GM18502 (cell line): ENCODE data around the gene PLCXD1.

Experiments used
- ATAC-seq: cut with Tn5 transposase; IDR thresholded peaks from one replicate; pipeline ENCODE4 v1.9.1; 2021; ENCODE audit warnings: mild to moderate bottlenecking; ENCODE audit not compliant: unreplicated experiment, poor library complexity

Gene PLCXD1

DNA sequence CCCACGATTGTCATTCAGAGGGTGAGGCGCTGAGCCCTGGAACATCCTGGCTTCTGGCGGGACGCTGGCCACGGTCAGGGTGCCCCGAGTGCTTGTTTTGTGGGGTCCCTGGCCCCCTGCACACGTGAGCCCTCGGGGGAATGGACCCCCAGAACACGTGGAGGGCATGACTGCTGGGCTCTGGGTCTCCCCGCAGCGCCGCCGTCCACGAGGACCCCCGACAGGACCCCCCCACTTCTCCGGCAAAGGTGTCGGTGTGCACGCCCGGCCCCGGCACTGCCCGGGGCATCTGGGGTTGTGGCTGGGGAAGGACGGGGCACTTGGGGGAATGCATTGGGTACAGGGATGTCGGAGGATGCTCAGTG is 51.3 kb downstream of the PLCXD1 start:
- ATAC-seq, result no peak

DNA sequence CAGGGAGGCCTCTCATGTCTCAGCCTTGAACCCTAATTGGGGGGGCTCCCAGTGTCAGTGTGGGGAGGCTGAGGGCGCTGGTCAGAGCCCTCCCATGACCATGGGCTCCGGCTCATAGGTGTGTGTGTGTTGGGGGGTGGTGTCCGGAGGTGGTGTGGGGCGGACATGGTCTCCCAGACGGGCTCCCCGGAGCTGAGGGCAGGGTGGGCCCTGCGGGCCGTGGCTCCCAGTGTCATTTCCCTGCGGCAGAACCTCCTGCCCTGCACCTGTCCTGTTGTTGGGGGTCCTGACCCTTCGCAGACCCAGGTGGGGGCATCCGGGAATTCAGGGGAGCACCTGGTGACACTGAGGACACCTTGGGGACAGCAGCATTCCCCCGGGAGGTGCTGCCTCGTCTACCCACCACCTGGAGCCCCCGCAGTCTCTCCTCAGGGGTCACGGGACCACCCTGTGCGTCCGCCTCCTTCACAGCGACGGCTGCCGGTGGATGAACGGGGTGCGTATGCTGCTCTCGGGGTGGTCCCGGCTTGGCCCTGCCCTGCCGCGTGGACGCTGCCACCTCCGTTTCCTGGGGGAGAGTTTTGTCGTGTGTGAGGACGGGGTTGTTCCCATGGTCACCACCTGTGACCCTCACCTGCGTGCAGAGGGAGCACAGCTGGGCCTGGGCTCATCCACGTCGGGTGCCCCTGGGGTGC is 51.9 kb downstream of the PLCXD1 start:
- ATAC-seq, result no peak

DNA sequence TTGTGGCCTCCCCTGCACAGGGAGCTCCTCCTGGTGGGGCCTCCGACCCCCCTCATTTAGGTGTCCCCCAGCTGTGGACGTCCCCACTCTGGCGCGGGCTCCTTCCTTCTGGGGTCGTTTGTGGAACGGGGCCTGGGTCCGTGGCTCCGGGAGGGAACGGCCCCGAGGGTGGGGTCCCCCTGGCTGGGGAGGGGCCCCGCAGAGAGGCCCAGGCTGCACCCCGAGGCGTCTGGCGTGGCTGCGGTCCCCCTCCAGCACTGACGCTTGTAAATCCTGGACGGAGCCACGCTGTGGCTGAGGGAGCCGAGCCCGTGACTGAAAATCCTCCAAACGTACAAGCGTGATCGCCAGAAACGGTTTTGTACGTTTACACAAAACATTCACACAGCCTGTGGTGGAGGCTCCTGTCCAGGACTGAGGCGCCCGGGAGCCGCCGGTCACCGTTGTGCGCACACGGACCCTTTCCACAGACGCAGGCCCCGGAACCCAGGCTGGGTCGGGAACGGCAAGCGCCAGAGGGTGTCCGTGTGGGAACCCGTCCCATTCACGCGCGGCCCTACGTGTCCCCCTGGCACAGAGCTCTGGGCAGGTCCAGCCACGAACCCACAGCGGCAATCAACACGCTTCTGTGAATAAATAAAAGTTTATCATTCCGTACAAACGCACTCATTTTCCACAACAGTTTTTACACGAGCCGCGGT is 52.6 kb downstream of the PLCXD1 start:
- no peak for ATAC-seq

DNA sequence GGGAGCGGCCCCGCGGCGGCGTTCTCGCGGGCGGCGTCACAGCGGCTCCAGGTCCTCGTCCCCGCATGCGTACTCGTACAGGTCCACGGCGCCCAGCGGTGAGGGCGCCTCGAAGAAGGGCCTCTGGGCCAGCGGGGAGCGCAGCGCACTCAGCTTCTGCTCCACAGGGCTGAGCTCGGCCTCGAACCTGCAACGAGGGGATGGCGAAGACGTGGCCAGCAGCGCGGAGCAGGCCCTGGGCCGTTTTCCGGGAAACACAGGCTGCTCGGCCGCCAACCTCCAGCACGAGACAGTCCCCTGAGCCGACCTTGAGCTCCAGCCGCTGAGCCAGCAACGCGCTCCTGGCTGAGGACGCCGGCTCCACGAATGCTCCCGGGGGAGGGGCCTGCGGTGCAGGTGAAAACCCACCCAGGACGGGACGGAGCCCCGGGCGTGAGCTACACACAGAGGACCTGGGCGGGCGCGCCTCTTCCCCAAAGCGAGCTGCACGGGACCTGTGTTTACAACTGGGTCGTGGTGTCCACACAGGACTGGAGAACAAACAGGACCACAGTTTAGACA is 53.2 kb downstream of the PLCXD1 start:
- no peak for ATAC-seq

DNA sequence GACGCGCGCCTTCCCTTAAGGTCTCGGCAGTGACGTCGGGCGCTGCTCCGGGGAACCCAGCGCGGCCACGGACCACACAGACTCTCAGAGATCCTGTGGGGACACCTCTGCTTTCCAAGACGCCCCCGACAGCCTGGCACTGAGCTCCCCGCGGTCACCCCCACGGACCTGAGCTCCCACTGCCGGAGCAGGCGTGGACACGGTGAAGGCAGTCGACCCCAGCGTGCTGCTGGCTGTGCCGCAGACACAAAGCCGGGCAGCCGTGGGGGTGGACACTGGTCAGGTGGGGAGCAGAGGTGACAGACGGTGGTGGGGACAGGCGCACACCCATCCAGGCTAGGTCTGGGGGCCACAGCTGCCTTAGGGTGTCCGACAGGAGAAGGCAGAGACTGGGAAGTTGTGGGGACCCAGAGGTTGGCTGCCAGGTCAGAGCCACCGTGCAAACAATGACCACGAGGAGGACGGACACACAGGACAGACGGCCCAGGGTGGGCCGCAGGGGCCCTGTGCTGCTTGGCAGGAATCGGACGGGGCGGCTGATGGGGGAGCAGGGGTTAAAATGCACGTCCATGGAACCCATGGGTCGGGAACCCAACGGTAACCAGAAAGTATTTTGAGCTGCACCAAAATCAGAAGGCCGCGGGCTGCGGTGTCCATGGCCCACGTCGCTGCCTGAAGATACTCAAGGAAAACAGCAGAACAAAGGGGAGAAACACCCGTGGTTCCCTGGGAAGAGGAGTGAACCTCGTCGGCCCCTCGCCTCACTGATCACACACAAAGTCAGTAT is 54.0 kb downstream of the PLCXD1 start:
- ATAC-seq, result no peak

DNA sequence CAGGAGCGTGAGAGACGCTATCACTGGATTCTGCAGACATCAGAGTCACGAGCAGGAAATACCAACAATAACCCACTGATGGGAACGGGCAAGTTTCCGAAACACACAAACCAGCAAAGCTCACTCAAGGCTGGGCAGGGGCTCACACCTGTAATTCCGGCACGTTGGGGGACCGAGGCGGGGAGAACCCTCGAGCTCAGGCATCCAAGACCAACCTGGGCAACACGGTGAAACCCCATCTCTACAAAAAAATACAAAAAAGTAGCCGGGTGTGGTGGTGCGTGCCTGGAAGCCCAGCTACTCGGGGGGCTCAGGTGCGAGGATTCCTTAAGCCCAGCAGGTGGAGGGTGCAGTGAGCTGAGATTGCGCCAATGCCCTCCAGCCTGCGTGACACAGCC is 54.6 kb downstream of the PLCXD1 start:
- no peak for ATAC-seq

DNA sequence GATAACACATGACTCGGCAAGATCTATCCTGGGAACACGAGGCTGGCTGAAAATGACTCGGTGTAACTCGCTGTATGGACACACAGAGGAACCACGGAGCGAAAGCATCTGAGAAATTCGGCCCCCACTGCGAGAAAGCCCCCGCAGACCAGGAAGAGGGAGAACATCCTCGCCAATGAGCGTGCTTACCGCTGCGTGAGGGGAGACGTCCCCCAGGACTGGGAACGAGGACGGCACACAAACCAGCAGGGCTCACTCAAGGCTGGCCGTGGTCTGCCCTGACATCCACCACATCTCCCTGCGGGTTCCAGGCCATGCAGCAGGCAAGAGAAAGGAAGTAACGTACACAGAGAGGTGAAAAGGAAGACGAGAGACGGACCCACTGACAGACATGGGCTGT is 55.0 kb downstream of the PLCXD1 start:
- no peak for ATAC-seq

DNA sequence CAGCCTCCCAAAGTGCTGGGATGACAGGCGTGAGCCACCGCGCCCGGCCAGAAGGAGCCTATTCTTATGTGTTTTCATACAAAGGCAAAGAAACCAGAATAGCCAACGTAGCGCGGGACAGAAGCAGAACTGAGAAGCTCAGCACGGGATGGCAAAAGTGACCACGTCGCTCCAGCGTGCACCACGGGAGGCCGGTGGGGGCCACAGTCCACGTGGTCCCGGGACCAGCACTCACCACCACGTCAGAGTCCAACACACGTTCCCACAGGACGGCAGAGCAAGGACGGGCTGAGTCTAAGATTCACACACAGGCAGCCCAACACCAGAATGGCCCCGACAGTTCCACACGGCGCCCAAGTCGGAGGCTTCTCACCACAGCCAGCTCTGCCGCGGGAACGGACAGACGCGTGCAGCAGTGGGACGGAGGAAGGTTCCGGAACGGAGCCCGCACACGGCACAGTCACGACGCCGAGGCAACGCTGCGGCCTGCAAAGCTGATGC is 56.2 kb downstream of the PLCXD1 start:
- no peak for ATAC-seq

DNA sequence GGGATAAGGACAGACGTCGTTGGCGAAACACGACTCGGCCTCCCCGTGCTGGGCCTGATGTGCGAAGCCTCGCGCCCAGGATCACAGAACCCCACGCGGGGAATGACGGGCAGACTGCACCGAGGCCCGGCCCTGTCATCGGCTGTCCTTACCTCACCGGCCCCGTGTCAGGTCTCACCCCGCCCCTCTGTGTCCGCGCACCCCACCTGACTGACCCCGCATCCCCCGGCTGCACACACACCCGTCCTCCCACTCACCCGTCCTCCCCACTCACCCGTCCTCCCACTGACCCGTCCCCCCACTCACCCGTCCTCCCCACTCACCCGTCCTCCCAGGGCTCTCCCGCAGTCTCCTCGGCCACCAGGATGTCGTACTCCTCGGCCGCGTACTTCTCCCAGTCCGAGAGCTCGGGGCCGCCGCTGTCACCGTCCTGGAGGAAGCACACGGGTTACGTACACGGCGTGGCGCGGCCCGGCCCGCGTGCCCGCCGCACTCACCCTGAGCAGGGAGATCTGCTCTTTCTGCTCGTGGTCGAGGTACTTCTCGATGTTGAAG is 57.2 kb downstream of the PLCXD1 start:
- no peak for ATAC-seq

DNA sequence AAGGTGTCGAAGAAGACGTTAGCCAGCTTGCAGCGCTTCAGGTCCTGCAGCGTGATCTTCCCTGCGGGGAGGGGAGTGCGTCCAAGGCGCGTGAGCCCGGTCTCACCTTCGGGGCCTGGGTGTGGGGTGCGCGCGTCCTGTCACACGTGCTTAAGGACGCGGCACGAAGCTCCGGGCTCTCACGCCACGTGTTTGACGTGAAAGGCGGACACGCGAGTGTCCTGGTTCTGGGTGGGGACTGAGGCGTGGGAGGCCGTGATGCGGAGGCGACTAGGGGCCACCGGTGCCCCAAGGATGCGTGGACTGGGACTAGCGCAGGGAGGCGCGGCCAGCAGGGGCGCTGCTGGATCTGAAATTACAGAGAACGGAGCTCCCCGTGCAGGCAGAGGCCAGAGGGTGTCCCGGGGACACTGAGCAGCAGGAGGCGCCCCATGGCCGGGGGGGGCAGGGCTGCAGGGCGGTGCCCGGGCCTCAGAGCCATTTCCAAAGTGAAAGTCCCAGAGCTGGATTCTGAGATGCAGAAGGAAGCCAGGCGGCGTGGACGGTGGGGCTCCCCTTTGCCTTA is 57.7 kb downstream of the PLCXD1 start:
- no peak for ATAC-seq

DNA sequence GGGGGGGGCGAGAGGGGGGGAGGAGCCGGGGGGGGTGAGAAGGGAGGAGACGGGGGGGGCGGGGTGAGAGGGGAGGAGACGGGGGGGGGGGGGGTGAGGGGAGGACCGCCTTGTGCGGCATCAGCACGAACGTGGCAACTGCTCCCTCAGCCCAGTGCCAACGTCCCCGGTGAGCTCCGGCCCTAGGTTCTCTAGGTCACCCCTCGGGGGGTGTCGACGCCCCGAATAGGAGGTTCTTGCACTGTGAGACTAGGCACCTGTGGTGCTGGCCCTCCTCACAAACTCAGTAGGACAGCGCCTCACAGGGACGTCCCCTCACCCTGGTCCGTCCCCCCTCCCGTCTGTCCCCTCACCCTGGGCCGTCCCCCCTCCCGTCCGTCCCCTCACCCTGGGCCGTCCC is 58.9 kb downstream of the PLCXD1 start:
- no peak for ATAC-seq

DNA sequence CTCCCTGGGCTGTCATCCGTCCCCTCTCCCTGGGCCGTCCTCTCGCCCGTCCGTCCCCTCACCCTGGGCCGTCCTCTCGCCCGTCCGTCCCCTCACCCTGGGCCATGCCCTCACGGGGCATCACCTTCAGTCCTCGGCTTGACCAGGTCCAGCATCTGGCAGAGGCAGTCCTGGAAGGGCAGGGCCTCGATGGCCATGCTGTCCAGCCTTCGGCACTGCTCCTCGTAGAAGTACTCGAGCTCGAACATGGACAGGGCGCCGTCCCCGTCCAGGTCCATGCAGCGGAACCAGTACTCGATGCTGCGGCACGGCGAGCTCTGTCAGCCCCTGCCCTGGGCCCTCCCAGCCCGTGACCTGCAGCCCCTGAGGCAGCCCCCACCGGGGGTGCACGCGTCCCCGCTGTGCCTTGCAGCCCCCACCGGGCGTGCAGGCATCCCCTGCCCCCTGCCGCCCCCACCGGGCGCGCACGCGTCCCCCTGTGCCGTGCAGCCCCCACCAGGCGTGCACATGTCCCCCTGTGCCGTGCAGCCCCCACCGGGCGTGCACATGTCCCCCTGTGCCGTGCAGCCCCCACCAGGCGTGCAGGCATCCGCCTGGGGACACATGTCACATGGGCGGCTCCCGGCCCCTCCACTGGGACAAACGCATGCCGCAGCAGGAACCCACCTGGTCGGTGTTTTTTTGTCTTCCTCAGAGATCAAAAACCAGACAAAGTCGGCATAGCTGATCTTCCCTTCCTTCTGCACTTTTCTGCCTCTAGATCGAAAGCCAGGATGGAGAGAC is 59.7 kb downstream of the PLCXD1 start:
- no peak for ATAC-seq

DNA sequence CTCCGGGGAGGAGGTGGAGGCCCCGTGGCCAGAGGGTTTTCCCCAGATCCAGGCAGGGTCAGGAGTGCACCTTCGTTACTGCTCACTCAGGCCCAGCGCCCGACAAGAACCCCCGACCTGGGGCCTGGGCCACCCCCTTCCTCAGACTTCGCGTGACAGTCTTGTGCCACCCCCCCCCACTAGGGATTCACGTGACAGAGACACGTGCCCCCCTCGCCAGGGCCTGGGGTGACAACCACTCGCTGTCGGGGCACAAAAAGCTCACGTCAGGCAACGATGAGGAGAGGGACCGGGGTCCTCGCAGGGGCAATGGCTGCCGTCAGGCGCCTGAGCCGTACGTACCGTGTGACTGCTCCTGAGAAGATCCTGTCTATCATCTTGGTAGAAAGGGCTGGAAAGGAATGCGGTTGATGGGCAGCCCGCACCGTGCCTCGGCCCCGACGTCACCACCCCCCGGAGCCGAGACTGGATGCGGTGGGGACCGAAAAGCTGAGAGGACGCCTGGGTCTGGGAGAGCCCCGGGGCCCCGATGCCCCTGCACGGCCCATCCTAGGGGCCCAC is 60.4 kb downstream of the PLCXD1 start:
- no peak for ATAC-seq

DNA sequence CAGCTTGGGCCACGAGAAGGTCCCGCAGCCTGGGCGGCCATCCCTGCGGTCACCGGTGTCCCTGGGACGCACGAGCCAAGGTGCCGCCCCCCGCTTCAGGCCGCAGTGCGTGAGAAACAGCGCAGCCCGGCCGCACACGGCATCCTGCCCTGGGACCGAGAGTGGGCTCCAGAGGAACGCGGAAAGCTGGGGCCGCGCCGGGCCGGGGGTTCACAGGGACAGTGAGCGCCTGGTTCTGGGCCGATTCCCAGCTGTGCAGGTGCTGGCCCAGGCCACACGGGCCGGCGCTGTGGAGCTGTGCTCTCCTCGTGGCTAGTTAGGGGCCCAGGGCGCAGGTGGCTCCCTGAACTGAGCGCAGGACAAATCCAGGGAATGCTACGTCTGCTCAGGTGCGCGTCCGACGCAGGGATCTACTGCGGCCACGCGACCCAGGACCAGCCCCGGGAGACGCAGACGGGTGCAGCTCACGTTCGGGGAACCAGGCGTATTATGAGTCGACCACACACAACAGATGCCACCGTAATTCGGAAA is 63.3 kb downstream of the PLCXD1 start:
- no peak for ATAC-seq

DNA sequence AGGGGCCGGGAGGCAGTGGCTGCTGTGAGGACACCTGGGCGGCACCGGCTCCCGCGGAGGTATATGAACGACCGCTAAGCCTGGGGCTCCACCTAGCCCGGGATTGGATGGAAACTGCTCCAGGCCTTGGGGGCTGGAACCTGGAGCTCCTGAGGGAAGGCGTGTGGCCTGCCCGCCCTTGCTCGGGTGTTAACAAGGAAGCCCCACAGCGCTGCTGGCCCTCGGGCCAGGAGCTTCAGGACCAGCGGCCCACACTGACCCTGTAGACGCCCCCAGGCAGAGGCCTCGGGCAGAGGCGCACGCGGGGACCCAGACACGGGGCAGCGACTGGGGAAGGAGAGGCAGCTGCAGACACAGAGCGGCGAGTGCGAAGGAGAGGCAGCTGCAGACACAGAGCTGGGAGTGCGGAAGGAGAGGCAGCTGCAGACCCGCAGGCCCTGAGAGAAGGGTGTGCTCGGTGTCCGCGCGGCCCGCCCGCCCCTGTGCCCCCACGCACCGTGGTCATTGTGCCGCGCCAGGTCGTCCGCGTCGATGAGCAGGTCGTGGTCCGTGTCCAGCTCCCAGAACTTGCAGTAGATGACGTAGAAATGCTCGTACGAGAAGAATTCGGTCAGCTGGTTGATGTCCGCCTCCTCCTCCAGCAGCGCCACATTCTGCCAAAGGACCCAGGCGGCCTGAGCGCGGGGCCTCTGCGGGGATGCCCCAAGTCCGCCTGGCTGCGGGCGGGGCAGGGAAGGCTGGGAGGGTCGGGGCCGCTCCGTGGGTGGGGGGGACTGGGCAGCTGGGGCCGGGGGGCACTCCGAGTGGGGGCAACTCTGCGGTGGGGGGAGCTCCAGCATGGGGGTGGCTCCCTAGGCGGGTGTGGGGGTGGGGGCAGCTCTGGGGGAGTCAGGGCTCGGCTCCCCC is 64.1 kb downstream of the PLCXD1 start:
- ATAC-seq, result no peak

DNA sequence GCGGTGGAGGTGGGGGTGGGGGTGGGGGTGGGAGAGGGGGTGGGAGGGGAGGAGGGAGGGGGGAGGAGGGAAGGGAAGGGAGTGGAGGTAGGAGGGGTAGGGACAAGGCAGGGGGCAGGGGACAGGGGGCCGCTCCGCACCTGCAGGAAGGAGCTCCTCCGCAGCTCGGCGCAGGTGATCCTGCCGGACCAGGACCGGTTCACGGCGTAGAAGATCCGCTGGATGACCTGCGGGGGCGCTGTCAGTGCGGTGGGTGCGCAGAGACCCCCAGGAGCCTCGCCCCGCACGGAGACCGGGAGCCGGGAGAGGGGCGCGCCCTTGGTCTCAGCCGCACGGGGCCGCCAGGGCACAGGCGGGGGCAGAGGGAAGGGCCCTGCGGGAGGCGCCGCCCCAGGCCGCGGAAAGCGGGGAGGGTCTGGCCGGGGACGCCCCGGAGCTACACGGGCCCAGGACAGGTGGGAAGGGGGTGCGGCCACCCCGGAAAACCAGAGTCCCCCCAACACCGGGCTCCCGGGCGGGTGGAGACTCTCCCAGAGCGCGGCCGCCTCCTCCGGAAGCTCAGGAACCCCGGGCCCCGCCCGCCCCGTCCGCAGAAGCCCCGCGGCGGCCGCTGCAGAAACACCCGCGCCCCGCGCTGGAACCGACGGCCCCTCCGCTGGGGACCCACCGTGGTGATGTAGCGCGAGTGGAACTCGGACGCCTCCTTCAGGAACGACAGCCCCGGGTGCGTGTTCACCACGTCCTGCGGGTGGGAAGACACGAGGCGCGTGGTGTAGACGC is 65.0 kb downstream of the PLCXD1 start:
- ATAC-seq, result no peak
